H9 (cell line): ENCODE data around the gene ELAC1. TPM values are rescaled to one million over a fixed set of nuclear protein-coding genes. Genes with fewer than 3 reads are reported as not detected.
A peak's percentile ranks its signal among the peaks of the same experiment; 100 is the strongest.

Experiments
- DNase-seq: peaks from one replicate; pipeline ENCODE4 v3.0.0-alpha.2; 2017
- H2AFZ ChIP-seq: one replicate; pipeline ENCODE4 v1.6.1; 2013; ENCODE audit warnings: mild to moderate bottlenecking, low read length, control low read depth, moderate library complexity
- H2AK5ac ChIP-seq: 2 replicates; pipeline ENCODE4 v1.6.1; 2013; ENCODE audit warnings: low read length, control low read depth, mixed read lengths; ENCODE audit not compliant: insufficient read length
- H2BK120ac ChIP-seq: one replicate; pipeline ENCODE4 v1.6.1; 2013; ENCODE audit warnings: low read depth, mild to moderate bottlenecking, low read length, control low read depth, inconsistent platforms; ENCODE audit not compliant: poor library complexity, severe bottlenecking
- H2BK12ac ChIP-seq: 2 replicates; pipeline ENCODE4 v1.6.1; 2013; ENCODE audit warnings: low read length, control low read depth, mixed read lengths, low read depth; ENCODE audit not compliant: insufficient read length
- H2BK15ac ChIP-seq: 2 replicates; pipeline ENCODE4 v1.6.1; 2013; ENCODE audit warnings: low read depth, low read length, control low read depth
- H2BK20ac ChIP-seq: one replicate; pipeline ENCODE4 v1.6.1; 2013; ENCODE audit warnings: low read depth, mild to moderate bottlenecking, low read length, control low read depth, inconsistent platforms; ENCODE audit not compliant: poor library complexity, severe bottlenecking
- H2BK5ac ChIP-seq: 2 replicates; pipeline ENCODE4 v1.6.1; 2013; ENCODE audit warnings: low read length, control low read depth, mixed read lengths; ENCODE audit not compliant: insufficient read length
- H3K14ac ChIP-seq: 2 replicates; pipeline ENCODE4 v1.6.1; 2013; ENCODE audit warnings: low read length, control low read depth; ENCODE audit not compliant: insufficient read depth
- H3K18ac ChIP-seq: 2 replicates; pipeline ENCODE4 v1.6.1; 2013; ENCODE audit warnings: low read depth, mild to moderate bottlenecking, mixed read lengths, low read length, control low read depth; ENCODE audit not compliant: insufficient read length
- H3K23ac ChIP-seq: 2 replicates; pipeline ENCODE4 v1.6.1; 2013; ENCODE audit warnings: low read length, control low read depth, mixed read lengths, low read depth; ENCODE audit not compliant: insufficient read length
- H3K23me2 ChIP-seq: 2 replicates; pipeline ENCODE4 v1.6.1; 2013; ENCODE audit warnings: low read depth, mild to moderate bottlenecking, mixed read lengths, low read length, control low read depth; ENCODE audit not compliant: insufficient read length, poor library complexity, severe bottlenecking
- H3K27ac ChIP-seq: 2 replicates; pipeline ENCODE4 v1.5.1; 2013; ENCODE audit warnings: low read length, control low read depth, mixed read lengths, low read depth; ENCODE audit not compliant: insufficient read length
- H3K27me3 ChIP-seq: 2 replicates; pipeline ENCODE4 v1.6.1; 2013; ENCODE audit warnings: low read length, control low read depth, inconsistent platforms; ENCODE audit not compliant: insufficient read depth
- H3K4ac ChIP-seq: 2 replicates; pipeline ENCODE4 v1.6.1; 2013; ENCODE audit warnings: low read depth, mild to moderate bottlenecking, control low read depth, inconsistent platforms, low read length, moderate library complexity
- H3K4me1 ChIP-seq: 2 replicates; pipeline ENCODE4 v1.6.1; 2013; ENCODE audit warnings: low read length, control low read depth, inconsistent platforms; ENCODE audit not compliant: insufficient read depth
- H3K4me2 ChIP-seq: 2 replicates; pipeline ENCODE4 v1.6.1; 2013; ENCODE audit warnings: low read length, control low read depth, mixed read lengths; ENCODE audit not compliant: insufficient read length, insufficient read depth
- H3K56ac ChIP-seq: 2 replicates; pipeline ENCODE4 v1.6.1; 2013; ENCODE audit warnings: low read depth, mild to moderate bottlenecking, mixed read lengths, low read length, control low read depth; ENCODE audit not compliant: insufficient read length
- H3K79me1 ChIP-seq: 2 replicates; pipeline ENCODE4 v1.6.1; 2013; ENCODE audit warnings: low read depth, mild to moderate bottlenecking, moderate library complexity, low read length, control low read depth, inconsistent platforms; ENCODE audit not compliant: insufficient read depth, poor library complexity, severe bottlenecking
- H3K79me2 ChIP-seq: 2 replicates; pipeline ENCODE4 v1.6.1; 2013; ENCODE audit warnings: low read length, control low read depth, inconsistent platforms; ENCODE audit not compliant: insufficient read depth
- H3K9ac ChIP-seq: 2 replicates; pipeline ENCODE4 v1.6.1; 2013; ENCODE audit warnings: low read length, control low read depth, mixed read lengths; ENCODE audit not compliant: insufficient read length; ENCODE audit errors: extremely low read depth
- H3K9me3 ChIP-seq: one replicate; pipeline ENCODE4 v1.6.1; 2013; ENCODE audit warnings: low read depth, low read length, inconsistent platforms; ENCODE audit not compliant: control insufficient read depth
- H3T11ph ChIP-seq: one replicate; pipeline ENCODE4 v1.6.1; 2013; ENCODE audit warnings: mild to moderate bottlenecking, low read length, control low read depth, inconsistent platforms
- H4K20me1 ChIP-seq: one replicate; pipeline ENCODE4 v1.6.1; 2013; ENCODE audit not compliant: control insufficient read depth, insufficient read length, insufficient read depth
- H4K5ac ChIP-seq: 2 replicates; pipeline ENCODE4 v1.6.1; 2013; ENCODE audit warnings: low read depth, mild to moderate bottlenecking, mixed read lengths, low read length, control low read depth; ENCODE audit not compliant: insufficient read length
- H4K8ac ChIP-seq: replicated peaks from 2 replicates; pipeline ENCODE4 v1.6.1; 2013; ENCODE audit warnings: low read length, control low read depth, mixed read lengths, low read depth; ENCODE audit not compliant: insufficient read length
- H4K91ac ChIP-seq: 2 replicates; pipeline ENCODE4 v1.6.1; 2013; ENCODE audit warnings: low read depth, mild to moderate bottlenecking, moderate library complexity, mixed read lengths, low read length, control low read depth; ENCODE audit not compliant: insufficient read length
- H3K27ac Mint-ChIP-seq, 3 experiments: 2 replicates in 2 of 3; 3 replicates in 1 of 3; pipeline ENCODE4 v1.8.0; 2020 to 2021; ENCODE audit warnings: mixed read lengths in 3 of 3, mild to moderate bottlenecking in 1 of 3, moderate library complexity in 1 of 3
- H3K27me3 Mint-ChIP-seq: 2 replicates; pipeline ENCODE4 v1.8.0; 2021; ENCODE audit warnings: low read depth, mild to moderate bottlenecking, moderate library complexity, mixed read lengths
- H3K36me3 Mint-ChIP-seq, 3 experiments: 2 replicates in 2 of 3; 3 replicates in 1 of 3; pipeline ENCODE4 v1.8.0; 2020 to 2021; ENCODE audit warnings: low read depth in 3 of 3, mixed read lengths in 3 of 3; ENCODE audit not compliant: insufficient read depth in 1 of 3
- H3K4me1 Mint-ChIP-seq, 2 experiments: 2 replicates each; pipeline ENCODE4 v1.8.0; 2020; ENCODE audit warnings: mixed read lengths in 2 of 2
- H3K4me3 Mint-ChIP-seq, 2 experiments: 2 replicates in 1 of 2; 3 replicates in 1 of 2; pipeline ENCODE4 v1.8.0; 2020 to 2021; ENCODE audit warnings: mild to moderate bottlenecking in 2 of 2, mixed read lengths in 2 of 2, moderate library complexity in 1 of 2
- H3K9me3 Mint-ChIP-seq, 2 experiments: 2 replicates in 1 of 2; 3 replicates in 1 of 2; pipeline ENCODE4 v1.8.0; 2020; ENCODE audit warnings: mild to moderate bottlenecking in 2 of 2, mixed read lengths in 2 of 2, moderate library complexity in 1 of 2
- WGBS: extraction: QIAGEN DNeasy Blood & Tissue Kit; methylation state at CpG from one replicate; pipeline ENCODE4 v1.1.7; 2013; ENCODE audit warnings: missing lambda C conversion rate, low lambda C conversion rate, mixed read lengths; ENCODE audit not compliant: insufficient read length; ENCODE audit errors: extremely low coverage; 5-methylcytosine and 5-hydroxymethylcytosine counted together
- total RNA-seq: library from RNA; stranded (reverse); gene quantifications from 2 replicates; pipeline ENCODE4 v1.2.1, GENCODE V29; 2021
- TF ChIP-seq, protein P1 (sequence below): fragments of 200-600 bp; sonication (generic); conservative IDR thresholded peaks from 3 replicates; pipeline ENCODE4 v1.8.0; 2021; ENCODE audit warnings: antibody characterized with exemption, mild to moderate bottlenecking

The ELAC1 gene
- total RNA-seq, 1 experiment from 2014 or later, result 5.7 TPM

GRCh38 chr18:50935493-50936191 is 32.2 kb upstream of the ELAC1 start:
- no peaks in the 10 kb centered on the region for H3K23me2 ChIP-seq
- H3K27me3 ChIP-seq, result no peaks in the 10 kb centered on the region
- H2BK5ac ChIP-seq, result no peak overlapping the region
- Mint-ChIP-seq H3K9me3 (no peaks in the 10 kb centered on the region), H3K36me3 (peaks cover 4 to 20% (median 16%) of the 10 kb centered on the region in 3 experiments; a peak in 5 of 7 replicates), H3K4me1 (peaks cover 0 to 3% of the 10 kb centered on the region in 2 experiments; a peak in 1 of 4 replicates), H3K4me3 (no peak overlapping the region), H3K27ac (peak overlapping the region in 1 of 3 experiments; percentile 58; a peak in 1 of 7 replicates), H3K27me3 (no peaks in the 10 kb centered on the region)
- no peak overlapping the region for H3K56ac ChIP-seq
- no peak overlapping the region for H3K27ac ChIP-seq
- H2AK5ac ChIP-seq, result no peak overlapping the region
- no peak overlapping the region for H2BK120ac ChIP-seq
- no peak overlapping the region for H2BK15ac ChIP-seq
- H3K9me3 ChIP-seq, result no peaks in the 10 kb centered on the region
- WGBS, result no CpG with 5 or more reads among the region's 6 CpGs
- no peaks in the 10 kb centered on the region for H3K79me2 ChIP-seq
- H4K20me1 ChIP-seq, result no peaks in the 10 kb centered on the region
- no peak overlapping the region for H4K8ac ChIP-seq
- no peak overlapping the region for H3K9ac ChIP-seq
- no peak overlapping the region for H3K23ac ChIP-seq
- no peak overlapping the region for H4K91ac ChIP-seq
- no peak overlapping the region for H4K5ac ChIP-seq
- H3K14ac ChIP-seq, result no peak overlapping the region
- no peaks in the 10 kb centered on the region for H3K79me1 ChIP-seq
- no peak overlapping the region for H2BK12ac ChIP-seq
- no peak for DNase-seq
- no peak overlapping the region for H3K4me2 ChIP-seq
- no peak overlapping the region for H2BK20ac ChIP-seq
- no peak overlapping the region for H3T11ph ChIP-seq
- TF ChIP-seq, protein P1, sequence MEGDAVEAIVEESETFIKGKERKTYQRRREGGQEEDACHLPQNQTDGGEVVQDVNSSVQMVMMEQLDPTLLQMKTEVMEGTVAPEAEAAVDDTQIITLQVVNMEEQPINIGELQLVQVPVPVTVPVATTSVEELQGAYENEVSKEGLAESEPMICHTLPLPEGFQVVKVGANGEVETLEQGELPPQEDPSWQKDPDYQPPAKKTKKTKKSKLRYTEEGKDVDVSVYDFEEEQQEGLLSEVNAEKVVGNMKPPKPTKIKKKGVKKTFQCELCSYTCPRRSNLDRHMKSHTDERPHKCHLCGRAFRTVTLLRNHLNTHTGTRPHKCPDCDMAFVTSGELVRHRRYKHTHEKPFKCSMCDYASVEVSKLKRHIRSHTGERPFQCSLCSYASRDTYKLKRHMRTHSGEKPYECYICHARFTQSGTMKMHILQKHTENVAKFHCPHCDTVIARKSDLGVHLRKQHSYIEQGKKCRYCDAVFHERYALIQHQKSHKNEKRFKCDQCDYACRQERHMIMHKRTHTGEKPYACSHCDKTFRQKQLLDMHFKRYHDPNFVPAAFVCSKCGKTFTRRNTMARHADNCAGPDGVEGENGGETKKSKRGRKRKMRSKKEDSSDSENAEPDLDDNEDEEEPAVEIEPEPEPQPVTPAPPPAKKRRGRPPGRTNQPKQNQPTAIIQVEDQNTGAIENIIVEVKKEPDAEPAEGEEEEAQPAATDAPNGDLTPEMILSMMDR, result no peak
- no peak overlapping the region for H3K4ac ChIP-seq
- no peak overlapping the region for H2AFZ ChIP-seq
- H3K4me1 ChIP-seq, result no peaks in the 10 kb centered on the region
- H3K18ac ChIP-seq, result no peak overlapping the region
